Suppressor macrophage treated with lipopolysaccharide for 4 hours (primary cell): Measurements from ENCODE around the gene TOM1L2.
"Not testable (repeated sequence)": the region's sequence is repeated elsewhere in the genome, so short reads cannot be mapped to it uniquely, and the experiment has no call there.

Experiments used
- DNase-seq: peaks from one replicate; pipeline ENCODE4 v3.0.0-alpha.2; 2020

TOM1L2 gene

DNA sequence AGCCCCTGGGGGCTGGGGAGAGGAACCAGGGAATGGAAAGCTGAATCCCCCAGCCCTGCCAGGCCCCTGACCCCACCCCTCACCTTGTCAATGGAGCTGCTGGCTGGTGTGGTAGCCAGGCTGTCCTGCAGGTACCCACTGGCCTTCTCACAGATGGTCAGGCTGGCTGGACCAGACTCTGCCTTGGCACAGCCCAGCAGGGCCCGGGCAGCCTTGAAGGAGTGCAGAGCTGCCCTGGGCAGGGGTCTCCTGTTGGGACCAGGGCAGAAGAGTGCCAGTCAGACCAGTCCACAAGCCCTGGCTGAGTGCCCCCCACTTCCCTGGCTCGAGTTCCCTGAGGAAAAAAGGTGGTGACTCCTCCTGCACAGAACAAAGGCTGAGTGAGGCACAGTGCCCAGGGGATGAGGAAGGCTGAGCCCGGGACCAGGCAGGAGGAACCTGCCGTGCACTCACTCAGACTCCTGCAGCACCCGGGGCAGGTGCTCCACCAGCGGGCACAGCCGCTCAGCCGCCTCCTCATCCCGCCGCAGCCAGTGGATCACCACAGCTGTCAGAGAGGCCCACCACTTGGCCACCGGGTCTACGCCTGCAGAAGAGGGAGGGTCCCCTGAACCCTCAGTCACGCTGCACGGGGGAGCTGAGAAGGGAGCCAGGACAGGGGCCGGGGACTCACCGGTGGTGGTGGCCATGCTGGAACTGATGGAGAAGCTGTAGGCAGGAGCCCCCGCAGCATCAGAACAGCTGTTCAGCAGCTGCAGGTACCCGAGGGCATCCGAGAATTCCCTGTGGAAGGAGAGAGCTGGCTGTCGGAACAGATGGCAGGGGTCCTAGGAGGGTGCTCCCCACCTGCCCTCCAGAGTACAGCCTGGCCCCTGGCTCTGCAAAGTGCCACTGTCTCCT, 157.8 kb downstream of the TOM1L2 start:
- no peak for DNase-seq

DNA sequence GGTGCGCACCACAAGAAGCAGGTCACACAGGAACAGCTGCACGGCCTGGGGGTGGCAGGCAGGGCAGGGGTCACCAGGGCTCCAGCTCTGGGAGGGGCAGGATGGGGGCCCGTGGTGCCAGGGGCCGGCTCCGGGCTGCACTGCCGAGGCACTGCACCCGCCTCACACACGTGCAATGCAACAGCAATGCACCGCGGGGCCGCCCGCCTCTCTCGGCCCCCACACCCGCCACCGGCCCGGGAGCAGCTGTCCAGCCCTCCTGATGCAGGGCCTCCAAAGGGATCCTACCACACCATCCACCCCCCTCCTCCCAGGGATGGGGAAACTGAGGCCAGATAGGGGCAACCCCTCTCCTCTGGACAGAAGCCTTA, 158.5 kb downstream of the TOM1L2 start:
- DNase-seq, result no peak

DNA sequence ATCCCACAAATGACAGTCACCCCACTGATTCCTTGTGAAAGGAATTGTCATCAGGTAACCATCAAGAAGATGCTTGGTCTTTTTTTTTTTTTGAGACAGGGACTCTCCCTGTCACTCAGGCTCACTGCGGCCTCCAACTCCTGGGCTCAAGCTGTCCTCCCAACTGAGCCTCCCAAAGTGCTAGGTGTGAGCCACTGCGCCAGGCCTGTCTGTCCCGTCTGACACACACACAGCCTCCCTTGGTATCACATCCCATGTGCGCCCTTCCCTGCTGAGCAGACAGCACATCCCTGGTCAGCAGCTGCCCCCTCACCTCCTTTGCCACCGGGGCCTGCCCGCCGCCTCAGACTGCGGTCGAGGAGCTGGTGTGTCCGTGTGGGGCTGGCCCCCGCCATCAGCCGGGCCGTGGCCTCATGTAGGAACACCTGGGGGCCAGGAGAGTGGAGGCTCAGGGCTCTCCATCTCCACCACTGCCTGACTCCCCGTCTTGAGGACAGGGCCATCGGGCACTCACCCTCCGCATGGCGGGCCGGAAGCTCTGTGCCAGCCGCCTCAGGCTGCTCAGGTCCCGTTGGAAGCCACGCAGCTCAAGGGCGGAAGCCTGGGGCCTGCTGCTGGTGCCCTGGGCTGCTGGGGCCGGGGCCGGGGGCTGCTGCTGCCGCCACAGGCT, 159.0 kb downstream of the TOM1L2 start:
- DNase-seq, result no peak

DNA sequence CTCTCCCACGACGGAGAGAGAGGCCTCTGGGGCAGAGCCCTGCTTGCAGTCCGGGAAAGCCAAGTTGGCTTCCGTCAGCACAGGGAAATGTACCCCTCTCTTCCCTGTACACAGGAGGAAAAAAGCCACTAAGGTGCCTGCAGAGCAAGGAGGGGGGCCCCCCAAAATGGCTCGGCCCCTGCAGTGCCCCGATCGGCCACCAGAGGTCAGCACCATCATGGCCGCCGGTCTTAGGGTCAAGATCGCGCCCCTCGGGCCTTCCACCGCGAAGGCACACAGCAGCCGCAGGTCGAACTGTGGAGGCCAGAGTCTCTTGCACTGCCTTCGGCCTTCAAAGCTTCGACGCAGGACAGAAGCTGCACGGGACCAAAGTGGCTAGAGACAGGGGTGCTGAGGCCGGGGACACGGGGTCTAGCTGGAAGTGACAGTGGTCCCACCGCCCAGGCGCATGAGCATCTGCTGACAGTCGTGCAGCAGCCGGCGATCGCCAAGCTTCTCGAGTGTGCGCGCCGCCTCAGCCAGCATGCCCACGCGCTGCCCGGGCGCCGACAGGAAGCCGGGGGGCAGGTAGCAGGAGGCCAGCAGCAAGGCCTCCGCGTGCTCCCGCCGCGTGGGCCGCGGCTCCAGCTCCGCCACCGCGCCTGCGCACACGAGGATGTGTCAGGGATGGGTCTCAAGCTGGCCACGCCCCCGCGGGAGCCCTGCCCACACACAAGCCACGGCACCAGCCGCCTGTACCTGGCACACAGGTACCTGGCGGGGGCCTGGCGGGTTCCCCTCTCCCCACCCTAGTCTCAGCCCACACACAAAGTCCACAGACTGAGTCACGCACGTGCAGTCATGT, 159.8 kb downstream of the TOM1L2 start:
- DNase-seq, result peak; percentile 62

DNA sequence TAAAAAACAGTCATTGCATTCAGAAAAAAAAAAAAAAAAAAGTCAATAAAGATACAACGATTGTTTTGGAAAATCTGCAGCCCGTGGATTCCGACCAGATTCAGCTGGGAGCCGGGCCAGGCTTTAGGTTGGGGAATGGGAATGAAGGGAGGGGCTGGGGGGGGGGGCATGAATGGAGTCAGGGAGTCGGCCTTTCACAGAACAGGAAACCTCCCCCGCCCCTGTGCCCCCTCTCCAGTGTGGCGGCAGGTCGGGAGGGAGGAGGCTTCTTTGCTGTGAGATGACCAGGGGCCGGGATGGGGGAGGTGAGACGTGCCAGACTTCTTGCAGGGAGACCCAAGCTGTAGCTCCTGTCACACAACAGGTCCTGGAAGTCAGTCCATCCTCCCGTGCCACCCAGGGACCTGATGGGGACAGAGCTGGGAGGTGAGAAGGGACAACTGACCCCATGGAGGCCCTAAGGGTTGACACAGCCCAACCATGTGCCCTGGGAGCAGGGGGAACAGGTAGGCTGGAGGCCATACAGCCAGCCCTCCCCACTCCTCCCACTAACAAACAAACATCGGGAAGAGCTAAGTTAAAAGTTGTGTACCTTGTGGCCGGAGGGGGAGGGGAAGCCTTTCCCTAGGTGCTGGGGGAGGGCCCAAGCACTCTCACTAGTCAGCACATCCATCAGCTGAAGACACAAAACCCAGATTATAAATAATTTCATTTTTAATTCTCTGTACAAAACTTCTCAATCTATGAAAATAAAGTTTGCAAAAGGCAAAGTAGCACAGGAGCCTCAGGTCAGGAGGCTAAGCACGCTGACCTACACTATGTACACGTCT, 160.6 kb downstream of the TOM1L2 start:
- no peak for DNase-seq

DNA sequence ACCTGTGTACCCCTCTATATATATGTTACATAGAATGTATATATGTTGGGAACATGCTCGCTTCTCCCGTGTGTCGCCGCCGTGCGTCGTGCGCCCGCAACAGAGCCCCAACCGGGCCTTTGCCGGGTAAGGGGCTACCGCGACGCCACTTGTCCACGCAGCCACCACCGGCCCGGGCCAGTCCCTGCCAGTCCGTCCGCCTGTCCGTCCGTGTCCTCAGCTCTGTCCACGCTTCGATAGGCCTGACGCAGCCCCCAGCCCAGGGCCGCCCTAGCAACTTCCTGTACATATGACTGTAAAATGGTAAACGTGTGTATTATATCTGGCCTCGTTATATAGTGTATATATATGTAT, 161.3 kb downstream of the TOM1L2 start:
- no peak for DNase-seq

DNA sequence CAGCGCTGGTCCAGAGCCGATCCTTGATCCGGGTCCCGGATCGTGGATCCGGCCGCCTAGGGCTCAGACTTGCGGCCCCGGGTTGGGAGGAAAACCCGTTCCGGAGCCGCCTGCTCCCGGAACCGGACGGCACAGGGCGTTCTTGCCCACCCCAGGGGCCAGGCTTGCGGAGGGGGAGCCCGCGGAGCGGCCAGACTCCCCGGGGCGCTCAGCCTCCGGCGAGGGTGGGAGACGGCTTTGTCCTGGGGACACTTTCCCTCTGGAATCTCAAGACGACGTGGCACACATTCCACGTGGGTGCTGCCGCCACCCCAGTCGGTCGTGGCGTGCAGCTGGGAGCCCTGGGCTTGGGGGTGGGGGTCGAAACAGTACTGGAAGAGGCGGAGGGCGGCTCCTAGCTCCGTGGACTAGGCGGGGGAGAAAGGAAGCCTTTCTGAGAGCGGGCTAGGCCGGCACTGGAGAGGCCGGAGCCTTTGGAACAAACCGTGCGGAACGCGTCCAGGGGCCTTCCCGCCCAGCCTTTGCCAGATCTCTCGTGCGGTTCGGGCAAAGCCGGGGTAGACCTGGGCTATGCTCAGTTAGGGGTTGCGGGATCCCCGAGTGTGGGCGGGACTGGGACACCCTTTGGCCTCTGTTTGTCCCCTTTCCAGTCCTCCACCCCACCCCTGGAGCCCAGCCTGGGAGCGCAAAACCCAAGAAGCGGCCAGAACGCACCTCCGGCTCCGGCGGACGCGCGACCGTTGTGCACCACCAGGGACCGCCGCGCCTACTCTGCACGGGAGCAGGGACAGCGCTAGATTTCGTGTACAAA, 161.9 kb downstream of the TOM1L2 start:
- DNase-seq, result no peak

DNA sequence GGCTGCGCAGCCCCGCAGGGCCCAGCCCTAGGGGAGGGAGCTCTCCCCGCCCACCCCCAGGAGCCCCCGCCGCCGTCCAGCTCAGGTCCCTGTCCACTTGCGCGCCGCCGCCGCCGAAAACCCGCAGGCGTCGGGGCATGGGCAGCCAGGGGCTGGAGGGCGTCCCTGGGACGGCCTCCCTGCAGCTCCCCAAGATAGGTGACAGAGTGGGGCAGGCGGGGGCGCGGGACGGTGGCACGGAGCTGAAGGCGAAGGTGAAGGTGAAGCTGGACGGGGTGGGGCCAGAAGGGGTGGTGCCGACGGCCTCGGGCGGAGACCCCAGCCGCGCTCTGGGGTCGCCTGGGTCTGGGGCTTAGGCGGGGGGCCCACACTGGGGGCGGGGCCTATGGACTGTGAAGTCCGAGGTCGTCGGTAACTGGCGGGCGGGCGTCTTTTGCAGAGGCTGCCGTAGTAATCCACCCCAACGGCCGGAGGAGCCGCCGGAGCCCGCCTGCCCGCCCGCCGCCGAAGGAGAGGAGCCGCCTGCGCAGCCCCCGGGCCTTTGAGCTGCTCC, 162.6 kb downstream of the TOM1L2 start:
- DNase-seq, result no peak

DNA sequence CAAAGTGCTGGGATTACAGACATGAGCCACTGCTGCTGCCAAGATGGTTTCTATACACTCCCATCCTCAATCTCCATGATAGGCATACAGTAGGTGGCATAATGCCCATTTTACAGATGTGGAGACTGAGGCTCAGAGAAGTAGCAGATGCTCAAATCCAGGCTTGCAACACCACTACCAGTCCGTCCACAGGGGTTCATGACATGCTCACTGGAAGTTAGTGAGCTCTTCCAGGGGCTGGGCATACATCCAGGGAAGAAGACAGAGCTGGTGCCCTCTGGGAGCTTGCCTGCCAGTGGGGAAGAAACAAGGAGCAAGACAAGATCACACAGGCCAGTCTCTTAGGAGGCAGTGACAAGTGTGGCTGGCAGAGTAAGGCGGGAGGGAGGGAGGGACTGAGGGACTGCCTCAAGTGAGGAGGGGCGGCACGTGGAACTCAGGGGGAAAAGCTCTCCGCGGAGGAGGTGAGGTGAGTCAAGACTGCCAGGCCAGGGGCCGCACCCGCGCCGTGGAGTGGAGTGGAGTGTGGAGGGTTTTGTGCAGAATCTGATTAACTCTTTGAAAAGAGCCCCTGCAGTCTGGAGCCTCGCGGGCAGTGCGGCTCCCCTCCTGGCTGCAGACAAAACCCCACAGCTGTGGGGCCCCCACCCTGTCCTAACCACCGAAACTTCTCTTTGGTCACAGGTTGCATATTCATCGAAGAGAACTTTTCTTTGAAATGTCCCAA, 163.3 kb downstream of the TOM1L2 start:
- no peak for DNase-seq

DNA sequence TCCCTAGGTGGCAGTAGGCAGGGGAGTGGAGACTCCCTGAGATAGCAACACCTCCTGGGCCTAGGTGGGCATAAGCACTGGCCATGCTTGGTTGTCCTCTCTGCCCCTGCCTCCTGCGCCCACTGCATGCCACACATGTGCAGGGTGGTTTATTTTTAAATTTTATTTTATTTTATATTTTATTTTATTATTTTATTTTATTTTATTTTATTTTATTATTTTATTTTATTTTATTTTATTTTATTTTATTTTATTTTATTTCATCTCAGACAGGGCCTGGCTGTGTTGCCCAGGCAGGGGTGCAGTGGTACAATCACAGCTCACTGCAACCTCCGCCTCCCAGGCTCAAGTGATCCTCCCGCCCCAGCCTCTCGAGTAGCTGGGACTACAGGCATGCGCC, 164.0 kb downstream of the TOM1L2 start:
- DNase-seq, result not testable (repeated sequence)

DNA sequence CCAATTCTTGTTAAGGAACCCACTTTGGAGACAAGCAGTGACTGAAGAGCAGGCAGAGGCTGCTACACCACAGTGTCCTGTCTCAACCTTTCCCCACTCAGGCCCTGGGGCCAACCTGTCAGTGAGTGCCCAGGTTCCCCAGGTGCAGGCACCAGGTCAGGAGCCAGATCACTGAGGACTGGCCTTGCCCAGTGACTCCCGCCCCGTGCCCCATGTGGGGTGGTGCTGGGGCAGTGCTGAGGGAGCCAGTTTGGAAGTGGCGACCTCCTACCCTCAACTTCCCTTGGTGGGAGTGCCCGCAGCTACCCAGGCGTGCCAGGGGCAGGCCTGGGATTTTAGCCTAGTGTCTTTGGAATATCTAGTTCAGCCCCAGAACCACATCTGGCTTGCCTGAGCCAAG, 164.8 kb downstream of the TOM1L2 start:
- DNase-seq, result no peak

DNA sequence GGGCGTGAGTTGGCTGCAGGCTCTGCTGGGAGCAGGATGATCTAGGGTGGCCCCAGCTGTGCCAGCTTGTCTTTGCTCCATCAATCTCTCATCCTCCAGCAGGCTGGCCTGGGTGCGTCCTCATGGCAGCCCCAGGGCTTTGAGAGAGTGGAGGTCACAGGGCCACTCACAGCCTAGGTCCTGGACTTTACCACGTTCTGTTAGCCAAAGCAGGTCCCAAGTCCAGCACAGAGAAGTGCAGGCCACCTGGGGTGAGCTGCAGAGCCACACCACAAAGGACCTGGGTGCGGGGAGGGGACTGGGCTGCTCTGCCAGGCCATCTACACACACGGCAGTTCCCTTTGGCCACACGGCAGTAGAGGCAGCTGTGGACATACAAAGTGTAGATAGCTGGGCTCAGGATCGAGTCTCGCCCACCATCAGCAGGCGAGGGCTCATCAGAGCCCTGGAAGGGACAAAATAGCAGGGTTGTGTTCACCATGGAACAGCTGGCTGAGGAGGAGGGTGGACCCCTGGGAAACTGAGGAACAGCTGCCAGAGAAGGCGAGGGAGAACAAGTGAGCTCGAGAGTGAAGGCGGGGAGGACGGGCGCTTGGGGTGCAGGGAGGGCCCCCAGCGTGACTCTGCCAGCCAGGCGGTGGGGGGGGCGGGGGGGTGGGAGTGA, 165.5 kb downstream of the TOM1L2 start:
- DNase-seq, result no peak

DNA sequence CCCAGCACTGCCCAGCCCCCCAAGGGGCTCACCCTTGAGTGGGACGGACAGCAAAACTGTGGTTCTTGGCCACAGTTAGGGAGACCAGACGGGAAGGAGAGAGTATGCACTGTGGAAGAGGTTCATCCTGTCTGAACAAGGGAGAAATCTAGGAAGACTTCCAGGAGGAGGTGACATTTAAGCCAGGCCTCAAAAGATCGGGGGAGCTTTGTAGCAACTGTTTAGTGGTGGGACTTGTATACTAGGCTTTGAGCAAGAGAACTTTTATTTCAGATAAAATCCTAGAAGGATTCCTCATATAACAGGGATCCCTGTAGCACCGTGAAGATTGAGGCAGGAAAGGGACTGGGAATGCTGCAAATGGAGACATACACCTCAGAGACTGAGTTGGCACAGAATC, 166.2 kb downstream of the TOM1L2 start:
- DNase-seq, result no peak

DNA sequence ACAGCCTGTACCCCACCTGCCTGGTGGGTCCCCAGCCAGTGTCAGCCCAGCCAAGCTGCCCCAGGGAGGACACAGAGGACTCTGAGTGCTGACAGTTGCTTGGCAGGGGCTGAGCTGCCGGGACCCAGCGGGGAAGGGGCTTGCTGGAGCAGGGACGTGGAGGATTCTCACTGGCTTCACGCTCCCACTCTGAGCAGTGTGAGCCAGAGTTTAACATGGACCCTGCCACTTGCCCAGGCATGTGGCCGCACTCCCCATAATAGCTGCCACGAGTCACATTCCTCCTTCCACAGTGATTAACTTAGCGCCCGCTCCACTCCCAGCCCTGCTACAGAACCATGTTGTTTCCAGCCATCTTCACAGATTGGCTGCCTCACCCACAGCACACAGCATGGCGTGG, 166.6 kb downstream of the TOM1L2 start:
- DNase-seq, result no peak

DNA sequence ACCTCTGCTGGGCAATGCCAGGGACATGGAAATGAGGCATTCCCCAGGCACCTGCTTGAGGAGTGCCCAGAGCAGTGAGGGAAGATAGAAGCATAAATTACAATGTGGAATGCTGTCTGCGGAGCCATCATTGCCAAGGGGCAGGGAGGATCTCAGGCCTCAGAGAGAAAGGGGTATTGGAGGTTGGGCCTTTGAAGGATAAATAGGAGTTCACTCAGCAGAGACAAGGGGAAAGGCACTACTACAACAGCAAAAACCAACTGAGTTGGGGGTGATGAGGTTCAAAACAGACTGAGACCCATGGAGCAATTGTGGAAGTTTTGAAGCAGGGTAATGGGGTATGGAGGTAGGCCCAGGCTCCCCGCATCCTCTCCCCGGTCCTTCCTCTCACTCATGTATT, 168.2 kb downstream of the TOM1L2 start:
- no peak for DNase-seq

DNA sequence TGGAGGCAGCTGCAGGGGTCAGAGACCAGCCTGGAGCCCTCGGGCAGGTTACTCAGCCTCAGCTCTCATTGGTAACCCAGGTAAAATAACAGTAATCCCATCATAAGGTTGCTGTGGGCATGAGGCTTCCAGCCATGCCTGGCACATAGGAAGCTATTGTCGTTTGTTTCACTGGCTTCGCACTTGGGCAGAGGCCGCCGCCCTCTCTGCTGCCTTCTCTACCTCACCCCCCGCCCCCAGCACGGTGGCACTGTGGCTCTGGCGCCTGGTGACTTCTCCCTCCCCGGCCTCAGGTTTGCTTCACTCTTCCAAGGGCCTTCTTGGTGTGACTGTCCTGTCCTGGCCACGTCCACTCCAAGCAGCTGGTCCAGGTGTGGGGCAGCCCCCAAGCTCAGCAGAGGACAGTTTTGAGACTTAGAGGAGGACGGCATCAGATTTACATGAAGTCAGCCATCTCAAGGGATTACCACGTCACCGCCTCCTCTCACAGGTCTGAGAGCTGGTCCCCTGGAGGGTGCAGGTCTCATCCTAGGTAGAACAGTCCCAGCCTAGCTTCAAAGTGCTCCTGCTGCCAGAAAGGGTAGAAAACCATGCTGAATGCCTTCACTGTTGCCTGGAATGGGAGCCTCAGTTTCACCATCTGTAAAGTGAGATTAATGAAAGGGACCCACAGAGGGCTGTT, 170.3 kb downstream of the TOM1L2 start:
- no peak for DNase-seq

DNA sequence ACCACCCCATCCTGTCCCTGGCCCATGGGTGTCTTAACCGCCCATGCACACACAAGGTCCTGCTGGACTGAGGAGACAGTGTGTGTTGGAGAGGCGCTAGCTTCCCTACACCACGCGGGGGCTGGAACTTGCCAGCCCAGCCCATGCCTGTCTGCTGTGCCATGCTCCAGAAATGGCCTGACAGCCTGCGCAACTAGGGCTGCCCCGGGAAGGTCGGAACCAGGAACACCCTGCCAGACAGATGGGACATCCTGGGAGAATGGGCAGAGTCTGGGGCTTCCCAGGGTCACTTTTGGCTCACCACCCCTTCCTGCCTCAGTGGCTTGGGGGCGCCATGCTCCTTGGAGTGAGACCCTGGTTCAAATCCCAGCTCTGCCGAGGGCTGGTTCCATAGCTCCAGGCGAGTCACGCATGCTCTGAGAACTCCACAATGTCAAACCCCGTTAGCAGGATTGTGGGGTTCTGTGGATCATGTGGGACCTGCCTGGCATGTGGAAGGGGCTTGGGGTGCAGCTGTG, 171.6 kb downstream of the TOM1L2 start:
- DNase-seq, result no peak

DNA sequence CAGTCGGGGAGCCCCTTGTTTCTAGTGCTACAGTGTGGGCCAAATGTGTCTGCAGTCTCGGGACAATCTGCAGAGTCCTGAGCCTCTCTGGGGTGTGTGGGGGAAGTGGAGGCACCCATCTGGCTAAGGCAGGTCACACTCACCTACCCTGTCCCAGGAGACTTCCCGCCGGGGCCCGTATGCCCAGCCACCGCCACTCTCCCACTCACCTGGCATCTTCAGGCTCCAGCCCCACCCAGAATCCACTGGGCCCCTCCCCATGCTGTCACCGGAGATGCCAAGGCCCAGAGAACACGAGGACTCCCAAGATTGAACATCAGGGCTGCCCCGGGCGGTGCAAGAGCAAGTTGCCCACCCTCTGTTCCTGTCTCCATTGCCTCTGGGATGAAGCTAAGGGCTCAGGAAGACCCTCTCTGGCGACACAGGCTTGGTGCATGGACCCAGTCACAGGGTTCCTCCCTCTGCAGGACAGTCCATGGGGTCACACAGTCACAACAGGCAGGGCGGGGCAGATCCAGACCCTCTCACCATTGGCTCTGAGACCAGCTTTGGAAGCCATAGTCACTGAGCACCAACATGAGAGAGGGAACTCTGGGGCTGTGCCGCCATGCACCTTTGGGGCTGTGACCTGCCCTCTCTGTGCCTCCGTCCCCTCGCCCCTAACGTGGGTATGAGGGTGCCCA, 173.5 kb downstream of the TOM1L2 start:
- no peak for DNase-seq
